ENCODE results near the gene TARBP1.
"Not testable (repeated sequence)": the region's sequence is repeated elsewhere in the genome, so short reads cannot be mapped to it uniquely, and the experiment has no call there.

Gene TARBP1

GRCh38 chr1:234405676-234406075 is 73.3 kb downstream of the TARBP1 start:
- no peak for DNase-seq (ENCODE audit: low read depth)
- no peak for TF ChIP-seq CTCF (IDR thresholded peaks at IDR 0.05; ENCODE audit: low read length, missing control alignments)
- H3K4me3 ChIP-seq (replicated peaks; ENCODE audit: low read depth, low read length), result no peak overlapping the region

- no peak for TF ChIP-seq CTCF (IDR thresholded peaks at IDR 0.05; ENCODE audit: low read length, missing control alignments)
- no peak overlapping the region for H3K4me3 ChIP-seq (replicated peaks; ENCODE audit: low read depth, low read length)
- DNase-seq (ENCODE audit: low read depth), result no peak
These were observed 76.0 kb downstream of the TARBP1 start for GRCh38 chr1:234402939-234403338.

- TF ChIP-seq CTCF (IDR thresholded peaks at IDR 0.05; ENCODE audit: low read length, missing control alignments), result no peak
These were observed 77.3 kb downstream of the TARBP1 start for GRCh38 chr1:234401658-234402057.

GRCh38 chr1:234400773-234401172 is 78.2 kb downstream of the TARBP1 start:
- no peak overlapping the region for H3K4me3 ChIP-seq (replicated peaks; ENCODE audit: low read depth, low read length)
- no peak for TF ChIP-seq CTCF (IDR thresholded peaks at IDR 0.05; ENCODE audit: low read length, missing control alignments)
- DNase-seq (ENCODE audit: low read depth), result peak; percentile 13

More at GRCh38 chr1:234401658-234402057, 77.3 kb downstream of the TARBP1 start:
- H3K4me3 ChIP-seq (replicated peaks; ENCODE audit: low read depth, low read length), result no peak overlapping the region
- DNase-seq (ENCODE audit: low read depth), result no peak

GRCh38 chr1:234399515-234399914 is 79.5 kb downstream of the TARBP1 start:
- not testable (repeated sequence) for DNase-seq (ENCODE audit: low read depth); H3K4me3 ChIP-seq (replicated peaks; ENCODE audit: low read depth, low read length)

- DNase-seq (ENCODE audit: low read depth), result peak; percentile 18
- no peak for TF ChIP-seq CTCF (IDR thresholded peaks at IDR 0.05; ENCODE audit: low read length, missing control alignments)
- H3K4me3 ChIP-seq (replicated peaks; ENCODE audit: low read depth, low read length), result no peak overlapping the region
These were observed 80.1 kb downstream of the TARBP1 start for GRCh38 chr1:234398849-234399381.

- no peak for DNase-seq (ENCODE audit: low read depth)
- no peak overlapping the region for H3K4me3 ChIP-seq (replicated peaks; ENCODE audit: low read depth, low read length)
- no peak for TF ChIP-seq CTCF (IDR thresholded peaks at IDR 0.05; ENCODE audit: low read length, missing control alignments)
These were observed 81.2 kb downstream of the TARBP1 start for GRCh38 chr1:234397732-234398131.

Measured in fibroblast of pulmonary artery (primary cell).